Choroid plexus epithelial cell (primary cell): ENCODE measurements around the gene CD34.

ENCODE experiments used
- DNase-seq: peaks from one replicate; pipeline ENCODE4 v3.0.0-alpha.2; 2010; ENCODE audit warnings: low read depth
- H3K4me3 ChIP-seq: 2 replicates; pipeline ENCODE4 v1.5.1; 2011; ENCODE audit warnings: low read depth, mild to moderate bottlenecking, control low read depth, low read length, moderate library complexity
- TF ChIP-seq, protein P1 (sequence below): conservative IDR thresholded peaks from 2 replicates; pipeline ENCODE4 v1.5.1; 2011; ENCODE audit warnings: low read depth, mild to moderate bottlenecking, control low read depth, inconsistent platforms, low read length, moderate library complexity

The CD34 gene

DNA sequence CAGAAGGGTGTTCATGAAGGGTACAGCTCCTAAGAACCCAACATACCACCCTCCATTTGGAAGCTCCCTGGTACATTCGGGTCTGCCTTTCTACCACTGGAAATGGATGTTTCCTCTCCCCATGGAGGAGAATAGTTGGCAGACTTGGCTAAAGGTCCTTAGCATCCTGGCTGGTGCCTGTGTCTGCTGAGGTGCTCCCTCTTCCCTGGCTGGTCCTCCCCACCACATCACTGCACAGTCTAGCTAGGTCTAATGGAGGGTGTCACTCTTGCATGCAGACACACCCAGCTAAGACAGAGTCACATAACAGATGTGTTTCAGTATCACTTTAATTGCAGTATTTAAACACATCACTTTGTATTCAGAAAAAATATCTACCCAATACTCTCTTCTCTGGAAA lies 24.7 kb downstream of the CD34 start:
- TF ChIP-seq, protein P1, sequence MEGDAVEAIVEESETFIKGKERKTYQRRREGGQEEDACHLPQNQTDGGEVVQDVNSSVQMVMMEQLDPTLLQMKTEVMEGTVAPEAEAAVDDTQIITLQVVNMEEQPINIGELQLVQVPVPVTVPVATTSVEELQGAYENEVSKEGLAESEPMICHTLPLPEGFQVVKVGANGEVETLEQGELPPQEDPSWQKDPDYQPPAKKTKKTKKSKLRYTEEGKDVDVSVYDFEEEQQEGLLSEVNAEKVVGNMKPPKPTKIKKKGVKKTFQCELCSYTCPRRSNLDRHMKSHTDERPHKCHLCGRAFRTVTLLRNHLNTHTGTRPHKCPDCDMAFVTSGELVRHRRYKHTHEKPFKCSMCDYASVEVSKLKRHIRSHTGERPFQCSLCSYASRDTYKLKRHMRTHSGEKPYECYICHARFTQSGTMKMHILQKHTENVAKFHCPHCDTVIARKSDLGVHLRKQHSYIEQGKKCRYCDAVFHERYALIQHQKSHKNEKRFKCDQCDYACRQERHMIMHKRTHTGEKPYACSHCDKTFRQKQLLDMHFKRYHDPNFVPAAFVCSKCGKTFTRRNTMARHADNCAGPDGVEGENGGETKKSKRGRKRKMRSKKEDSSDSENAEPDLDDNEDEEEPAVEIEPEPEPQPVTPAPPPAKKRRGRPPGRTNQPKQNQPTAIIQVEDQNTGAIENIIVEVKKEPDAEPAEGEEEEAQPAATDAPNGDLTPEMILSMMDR = no peak
- no peak overlapping the region for H3K4me3 ChIP-seq
- no peak for DNase-seq

DNA sequence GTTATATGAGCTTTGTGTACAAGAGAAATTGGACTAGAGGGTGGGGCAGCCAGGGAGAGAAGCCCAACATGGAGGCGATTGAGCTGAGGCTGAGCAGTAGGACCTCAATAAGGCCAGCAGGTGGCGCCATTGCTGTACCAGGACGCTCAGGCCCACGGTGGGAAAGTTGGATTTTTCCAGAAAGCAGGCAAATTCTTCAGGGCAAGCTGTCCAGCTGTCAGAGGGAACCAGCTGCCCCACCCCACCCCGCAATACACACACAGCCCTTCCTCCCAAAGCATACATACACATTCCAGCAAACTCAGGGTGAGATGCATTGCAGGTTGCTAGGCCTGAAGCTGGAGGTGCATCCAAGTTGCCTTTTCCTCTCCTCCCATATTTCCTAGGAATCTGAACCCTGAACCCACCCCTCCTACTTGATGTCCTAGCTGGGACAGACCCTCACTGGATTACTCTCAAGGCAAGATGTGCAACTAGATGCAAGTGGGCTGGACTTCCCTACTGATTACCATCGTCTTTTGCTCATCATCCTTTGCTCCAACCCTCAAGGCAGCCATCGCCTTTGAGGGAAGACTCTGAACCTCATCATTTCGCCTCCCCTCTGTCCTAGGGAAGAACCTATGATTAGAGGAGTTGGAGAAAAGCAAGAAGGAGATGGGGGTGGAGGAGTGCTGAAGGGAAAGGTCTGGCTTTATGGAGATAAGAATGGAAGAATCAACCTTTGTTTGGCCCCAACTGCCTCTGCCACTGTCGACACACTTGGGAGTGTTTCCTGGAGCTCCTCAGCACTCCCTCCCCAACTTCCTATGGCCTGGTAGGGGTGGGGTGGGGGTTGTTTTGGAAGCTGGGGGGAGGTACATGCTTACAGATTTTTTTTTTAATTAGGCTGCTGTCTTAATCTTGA lies 25.5 kb downstream of the CD34 start:
- no peak overlapping the region for H3K4me3 ChIP-seq
- peak; percentile 85 for DNase-seq
- TF ChIP-seq, protein P1 = peak; percentile 97

DNA sequence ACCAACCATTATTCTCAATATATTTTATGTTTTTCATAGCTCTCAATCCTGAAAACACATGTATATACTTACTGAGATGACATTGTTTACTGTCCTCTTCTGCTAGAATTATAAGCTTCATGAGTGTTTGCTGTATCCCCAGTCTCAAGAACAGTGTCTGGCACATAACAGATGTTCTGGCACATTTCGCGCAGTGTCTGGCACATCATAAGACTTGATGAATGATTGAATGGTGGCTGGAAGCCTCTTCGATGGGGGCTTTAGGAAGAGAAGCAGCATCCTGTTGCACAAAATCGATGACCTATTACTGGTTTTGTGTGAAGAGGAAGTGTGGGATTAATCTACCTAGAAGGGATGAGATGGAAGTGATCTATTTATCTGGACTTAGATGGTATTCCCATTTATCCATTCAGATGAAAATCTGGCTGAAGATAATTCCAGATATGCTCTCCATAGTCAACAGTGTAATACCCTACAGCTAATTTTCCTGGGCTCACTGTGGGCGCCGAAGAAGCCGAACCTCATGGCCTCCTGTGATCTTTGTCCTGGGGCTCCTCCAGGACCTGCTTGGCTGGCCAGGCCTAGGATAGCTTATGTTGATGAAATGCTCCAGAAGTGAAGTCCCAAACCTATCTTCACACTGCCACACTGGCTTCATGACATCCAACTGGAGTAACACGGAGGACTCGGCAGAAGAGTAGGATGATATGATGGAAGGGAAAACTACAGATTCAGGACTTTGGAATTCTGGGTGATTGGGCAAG lies 26.5 kb downstream of the CD34 start:
- TF ChIP-seq, protein P1 = no peak
- no peak overlapping the region for H3K4me3 ChIP-seq
- no peak for DNase-seq

DNA sequence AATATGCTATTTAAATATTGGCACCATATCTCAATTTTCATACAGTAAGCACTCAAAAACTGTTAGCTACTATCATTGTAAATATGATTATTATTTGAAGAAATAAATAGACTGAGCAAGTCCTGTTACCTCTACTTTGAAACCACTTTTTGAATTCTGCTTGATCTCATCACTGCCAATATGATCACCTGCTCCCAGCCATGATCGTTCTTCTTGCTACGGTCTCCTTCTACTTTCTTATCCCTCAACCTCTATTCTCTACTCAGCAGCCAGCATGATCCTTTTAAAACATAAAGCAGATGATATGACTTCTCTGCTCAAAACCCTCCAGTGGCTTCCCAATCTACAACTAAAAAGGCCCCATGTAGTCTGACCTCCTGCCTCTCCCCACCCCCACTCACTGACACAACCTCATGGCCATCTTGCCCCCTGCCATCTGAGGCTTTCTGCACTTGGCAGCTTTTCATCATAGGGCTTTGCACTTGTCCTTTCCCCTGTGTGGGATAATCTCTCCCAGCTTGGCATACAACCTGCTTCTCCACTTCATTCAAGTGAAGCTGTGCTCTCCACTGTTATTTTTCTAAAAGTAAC lies 27.2 kb downstream of the CD34 start:
- TF ChIP-seq, protein P1 = no peak
- DNase-seq = no peak
- no peak overlapping the region for H3K4me3 ChIP-seq

DNA sequence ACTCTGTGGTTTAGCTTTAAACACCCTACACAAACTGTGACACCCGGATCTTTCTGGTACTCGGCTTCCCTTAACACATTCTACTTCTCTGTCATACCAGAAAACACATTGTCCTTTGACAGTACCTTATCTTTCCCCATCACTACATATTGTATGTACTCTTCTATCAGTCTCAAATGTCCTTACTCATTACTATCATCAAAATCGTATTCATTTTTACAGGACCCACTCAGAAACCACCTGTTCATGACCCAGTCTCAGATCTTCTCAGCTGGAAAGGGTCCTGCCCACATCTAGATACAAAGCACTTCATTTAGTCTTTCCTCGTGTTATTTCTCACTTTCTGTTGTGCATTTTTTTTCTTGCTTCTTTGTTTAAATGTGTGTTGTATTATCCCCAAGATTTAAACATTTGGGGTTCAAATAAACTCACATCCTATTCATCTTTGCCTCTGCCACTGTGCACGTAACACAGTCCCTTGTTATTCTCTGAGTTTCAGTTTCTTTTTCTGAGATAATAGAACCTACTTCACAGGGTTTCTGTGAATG lies 27.7 kb downstream of the CD34 start:
- DNase-seq = no peak
- TF ChIP-seq, protein P1 = no peak
- H3K4me3 ChIP-seq = no peak overlapping the region

DNA sequence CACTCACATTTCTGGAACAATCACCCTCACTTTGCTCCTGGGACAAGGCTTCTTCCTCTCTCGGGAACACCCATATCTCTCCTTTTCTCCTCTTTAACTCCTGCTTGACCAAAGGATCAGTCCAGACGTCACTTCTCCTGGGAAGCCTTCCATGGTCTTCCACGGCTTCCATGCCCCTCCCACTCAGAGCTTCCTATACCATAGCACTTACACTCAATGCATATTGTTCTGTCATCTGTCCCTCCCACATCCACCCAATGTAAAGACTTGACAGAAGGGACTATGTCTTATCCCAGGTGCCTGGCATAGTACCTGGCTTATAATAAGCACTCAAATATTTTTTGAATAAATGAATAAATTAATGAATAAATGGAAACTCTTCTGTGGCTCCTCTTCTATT lies 28.2 kb downstream of the CD34 start:
- TF ChIP-seq, protein P1 = no peak
- no peak for DNase-seq
- H3K4me3 ChIP-seq = no peak overlapping the region
